GM15510 (cell line): Measurements from ENCODE around the gene ANGPTL2.

ENCODE experiments used
- POLR2A ChIP-seq: IDR thresholded peaks from 3 replicates; pipeline ENCODE4 v1.6.1; 2011; ENCODE audit warnings: borderline replicate concordance; ENCODE audit not compliant: insufficient read length; ENCODE audit errors: extremely low read depth

ANGPTL2 gene

GRCh38 chr9:127142291-127142690 is 19.9 kb upstream of the ANGPTL2 start:
- TF ChIP-seq POLR2A, result no peak

GRCh38 chr9:127140842-127141675 is 18.6 kb upstream of the ANGPTL2 start:
- TF ChIP-seq POLR2A, result no peak

- no peak for TF ChIP-seq POLR2A
Measured at GRCh38 chr9:127140181-127140580, 17.7 kb upstream of the ANGPTL2 start.

- TF ChIP-seq POLR2A, result no peak
Measured at GRCh38 chr9:127139775-127140174, 17.3 kb upstream of the ANGPTL2 start.

GRCh38 chr9:127139071-127139731 is 16.8 kb upstream of the ANGPTL2 start:
- TF ChIP-seq POLR2A, result no peak

GRCh38 chr9:127138444-127138843 is 16.0 kb upstream of the ANGPTL2 start:
- TF ChIP-seq POLR2A, result no peak

- no peak for TF ChIP-seq POLR2A
Measured at GRCh38 chr9:127137640-127138360, 15.4 kb upstream of the ANGPTL2 start.

GRCh38 chr9:127136880-127137639 is 14.6 kb upstream of the ANGPTL2 start:
- no peak for TF ChIP-seq POLR2A

- TF ChIP-seq POLR2A, result no peak
Measured at GRCh38 chr9:127136081-127136879, 13.8 kb upstream of the ANGPTL2 start.

GRCh38 chr9:127135056-127135745 is 12.8 kb upstream of the ANGPTL2 start:
- TF ChIP-seq POLR2A, result no peak

- no peak for TF ChIP-seq POLR2A
Measured at GRCh38 chr9:127133739-127134167, 11.3 kb upstream of the ANGPTL2 start.

GRCh38 chr9:127132921-127133647 is 10.6 kb upstream of the ANGPTL2 start:
- no peak for TF ChIP-seq POLR2A

- TF ChIP-seq POLR2A, result no peak
Measured at GRCh38 chr9:127132375-127132774, 9.9 kb upstream of the ANGPTL2 start.

- no peak for TF ChIP-seq POLR2A
Measured at GRCh38 chr9:127131871-127132270, 9.4 kb upstream of the ANGPTL2 start.
